ENCODE measurements around the gene IKBKG.

The IKBKG gene

DNA sequence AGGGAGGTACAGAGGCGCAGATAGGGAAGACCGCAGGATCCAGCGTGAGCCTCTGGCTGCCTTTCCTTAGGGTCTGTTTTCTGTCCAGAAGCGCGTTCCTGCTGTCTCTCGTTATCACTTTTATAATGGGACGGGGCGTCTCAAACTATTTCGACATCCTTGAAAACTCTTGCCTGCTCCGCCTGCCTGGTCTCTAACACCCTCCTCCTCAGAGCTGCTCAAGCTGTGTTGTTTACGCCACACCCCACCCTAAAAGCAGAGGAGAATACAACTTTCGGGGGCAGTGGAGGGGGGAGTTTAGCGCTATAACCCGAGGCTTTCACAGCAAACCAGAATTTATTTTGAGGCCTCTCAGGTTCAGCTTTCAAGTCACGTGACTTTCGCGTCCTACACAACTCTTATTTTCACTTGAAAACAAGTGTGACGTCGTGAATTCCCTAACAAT lies 30.7 kb upstream of the IKBKG start (continued):
- no peak for TF ChIP-seq PRDM4 (tag by site-specific recombination; IDR thresholded peaks at IDR 0.05)
- 0 out of 2 replicates have a peak, but pooled peaks have one; percentile 21 for TF ChIP-seq SP7 (tag by site-specific recombination; IDR thresholded peaks at IDR 0.05)
- no peak for TF ChIP-seq ZNF48 (tag by site-specific recombination; IDR thresholded peaks at IDR 0.05)
- TF ChIP-seq ZNF350 (tag by site-specific recombination; IDR thresholded peaks at IDR 0.05) = no peak
- no peak for TF ChIP-seq ZNF10 (tag by site-specific recombination; IDR thresholded peaks at IDR 0.05)
- TF ChIP-seq, protein P1, sequence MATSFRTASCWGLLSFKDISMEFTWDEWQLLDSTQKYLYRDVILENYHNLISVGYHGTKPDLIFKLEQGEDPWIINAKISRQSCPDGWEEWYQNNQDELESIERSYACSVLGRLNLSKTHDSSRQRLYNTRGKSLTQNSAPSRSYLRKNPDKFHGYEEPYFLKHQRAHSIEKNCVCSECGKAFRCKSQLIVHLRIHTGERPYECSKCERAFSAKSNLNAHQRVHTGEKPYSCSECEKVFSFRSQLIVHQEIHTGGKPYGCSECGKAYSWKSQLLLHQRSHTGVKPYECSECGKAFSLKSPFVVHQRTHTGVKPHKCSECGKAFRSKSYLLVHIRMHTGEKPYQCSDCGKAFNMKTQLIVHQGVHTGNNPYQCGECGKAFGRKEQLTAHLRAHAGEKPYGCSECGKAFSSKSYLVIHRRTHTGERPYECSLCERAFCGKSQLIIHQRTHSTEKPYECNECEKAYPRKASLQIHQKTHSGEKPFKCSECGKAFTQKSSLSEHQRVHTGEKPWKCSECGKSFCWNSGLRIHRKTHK (tag by site-specific recombination; IDR thresholded peaks at IDR 0.05) = no peak
- TF ChIP-seq, protein P2, sequence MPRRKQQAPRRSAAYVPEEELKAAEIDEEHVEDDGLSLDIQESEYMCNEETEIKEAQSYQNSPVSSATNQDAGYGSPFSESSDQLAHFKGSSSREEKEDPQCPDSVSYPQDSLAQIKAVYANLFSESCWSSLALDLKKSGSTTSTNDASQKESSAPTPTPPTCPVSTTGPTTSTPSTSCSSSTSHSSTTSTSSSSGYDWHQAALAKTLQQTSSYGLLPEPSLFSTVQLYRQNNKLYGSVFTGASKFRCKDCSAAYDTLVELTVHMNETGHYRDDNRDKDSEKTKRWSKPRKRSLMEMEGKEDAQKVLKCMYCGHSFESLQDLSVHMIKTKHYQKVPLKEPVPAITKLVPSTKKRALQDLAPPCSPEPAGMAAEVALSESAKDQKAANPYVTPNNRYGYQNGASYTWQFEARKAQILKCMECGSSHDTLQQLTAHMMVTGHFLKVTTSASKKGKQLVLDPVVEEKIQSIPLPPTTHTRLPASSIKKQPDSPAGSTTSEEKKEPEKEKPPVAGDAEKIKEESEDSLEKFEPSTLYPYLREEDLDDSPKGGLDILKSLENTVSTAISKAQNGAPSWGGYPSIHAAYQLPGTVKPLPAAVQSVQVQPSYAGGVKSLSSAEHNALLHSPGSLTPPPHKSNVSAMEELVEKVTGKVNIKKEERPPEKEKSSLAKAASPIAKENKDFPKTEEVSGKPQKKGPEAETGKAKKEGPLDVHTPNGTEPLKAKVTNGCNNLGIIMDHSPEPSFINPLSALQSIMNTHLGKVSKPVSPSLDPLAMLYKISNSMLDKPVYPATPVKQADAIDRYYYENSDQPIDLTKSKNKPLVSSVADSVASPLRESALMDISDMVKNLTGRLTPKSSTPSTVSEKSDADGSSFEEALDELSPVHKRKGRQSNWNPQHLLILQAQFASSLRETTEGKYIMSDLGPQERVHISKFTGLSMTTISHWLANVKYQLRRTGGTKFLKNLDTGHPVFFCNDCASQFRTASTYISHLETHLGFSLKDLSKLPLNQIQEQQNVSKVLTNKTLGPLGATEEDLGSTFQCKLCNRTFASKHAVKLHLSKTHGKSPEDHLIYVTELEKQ (tag by site-specific recombination; IDR thresholded peaks at IDR 0.05; ENCODE audit: borderline replicate concordance) = no peak
- no peak for TF ChIP-seq ZNF114 (tag by site-specific recombination; IDR thresholded peaks at IDR 0.05)
- no peak for TF ChIP-seq ZNF701 (tag by site-specific recombination; IDR thresholded peaks at IDR 0.05)
- TF ChIP-seq ZNF623 (tag by site-specific recombination; IDR thresholded peaks at IDR 0.05) = no peak
- peak; percentile 71; the same call in 1 of the 2 replicates for TF ChIP-seq KLF17 (tag by site-specific recombination; IDR thresholded peaks at IDR 0.05)

DNA sequence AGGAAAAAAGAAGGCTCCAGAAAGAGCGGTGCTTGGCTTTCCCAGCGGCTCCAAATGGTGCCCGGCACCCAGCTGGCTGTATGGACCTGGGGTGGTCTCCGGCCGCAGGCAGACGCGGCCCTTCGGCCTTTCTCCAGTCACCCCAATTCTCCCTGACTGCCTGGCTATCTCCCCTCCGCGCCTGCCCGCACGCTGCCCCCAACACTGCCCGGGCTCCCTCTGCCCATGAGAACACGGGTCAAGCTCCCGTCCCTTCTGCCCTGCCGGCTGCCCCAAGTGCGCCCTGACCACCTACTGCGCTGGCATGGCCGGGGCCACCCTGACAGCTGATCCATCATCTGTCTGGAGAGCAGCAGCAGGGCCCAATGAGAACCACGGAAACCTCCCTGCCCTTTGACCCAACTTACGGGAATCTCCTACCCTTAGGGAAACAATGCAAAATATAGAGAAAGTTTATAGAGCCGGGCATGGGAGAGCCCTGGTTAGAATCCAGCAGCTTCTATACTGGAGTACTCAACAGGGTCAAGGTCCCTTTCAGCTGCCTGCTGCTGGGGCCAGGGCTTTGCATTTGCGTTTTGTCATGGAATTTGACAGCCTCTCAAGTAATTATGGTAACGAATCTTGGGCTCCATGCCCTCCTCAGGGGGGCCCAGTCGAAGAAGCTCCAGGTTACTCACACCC lies 30.2 kb upstream of the IKBKG start:
- Histone ChIP-seq H3K9me3 (ENCODE audit: control insufficient read depth, insufficient read depth, low read depth, low read length) (no peaks in the 10 kb centered on the region), H3K4me3 (ENCODE audit: low read depth, low read length) (no peak overlapping the region), H3K4me1 (ENCODE audit: control insufficient read depth, insufficient read depth, low read length) (peaks cover 3% of the 10 kb centered on the region; the same call in 1 of the 2 replicates), H3K36me3 (ENCODE audit: control insufficient read depth in 2 of 2, insufficient read depth in 1 of 2, low read length in 2 of 2) (peaks cover 0 to 5% of the 10 kb centered on the region in 2 experiments; a peak in 2 of 3 replicates), H3K27ac (ENCODE audit: extremely low read depth, low read depth, low read length) (no peak overlapping the region)
- ChIA-PET POLR2A (interaction anchor here (0.9 to 1.1 kb wide), 3 partner anchors 10 to 39 kb away, joined by 3 to 4 read pairs (median 3); partner anchors contain the start of gene LAGE3), CTCF (interaction anchor here (0.7 to 1.8 kb wide), 3 partner anchors 10 to 49 kb away, joined by 4 to 9 read pairs (median 5); no protein-coding TSS in a partner anchor)
- TF ChIP-seq, protein P3, sequence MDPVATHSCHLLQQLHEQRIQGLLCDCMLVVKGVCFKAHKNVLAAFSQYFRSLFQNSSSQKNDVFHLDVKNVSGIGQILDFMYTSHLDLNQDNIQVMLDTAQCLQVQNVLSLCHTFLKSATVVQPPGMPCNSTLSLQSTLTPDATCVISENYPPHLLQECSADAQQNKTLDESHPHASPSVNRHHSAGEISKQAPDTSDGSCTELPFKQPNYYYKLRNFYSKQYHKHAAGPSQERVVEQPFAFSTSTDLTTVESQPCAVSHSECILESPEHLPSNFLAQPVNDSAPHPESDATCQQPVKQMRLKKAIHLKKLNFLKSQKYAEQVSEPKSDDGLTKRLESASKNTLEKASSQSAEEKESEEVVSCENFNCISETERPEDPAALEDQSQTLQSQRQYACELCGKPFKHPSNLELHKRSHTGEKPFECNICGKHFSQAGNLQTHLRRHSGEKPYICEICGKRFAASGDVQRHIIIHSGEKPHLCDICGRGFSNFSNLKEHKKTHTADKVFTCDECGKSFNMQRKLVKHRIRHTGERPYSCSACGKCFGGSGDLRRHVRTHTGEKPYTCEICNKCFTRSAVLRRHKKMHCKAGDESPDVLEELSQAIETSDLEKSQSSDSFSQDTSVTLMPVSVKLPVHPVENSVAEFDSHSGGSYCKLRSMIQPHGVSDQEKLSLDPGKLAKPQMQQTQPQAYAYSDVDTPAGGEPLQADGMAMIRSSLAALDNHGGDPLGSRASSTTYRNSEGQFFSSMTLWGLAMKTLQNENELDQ (tag by site-specific recombination; IDR thresholded peaks at IDR 0.05; ENCODE audit: low read depth) = no peak
- TF ChIP-seq, protein P4, sequence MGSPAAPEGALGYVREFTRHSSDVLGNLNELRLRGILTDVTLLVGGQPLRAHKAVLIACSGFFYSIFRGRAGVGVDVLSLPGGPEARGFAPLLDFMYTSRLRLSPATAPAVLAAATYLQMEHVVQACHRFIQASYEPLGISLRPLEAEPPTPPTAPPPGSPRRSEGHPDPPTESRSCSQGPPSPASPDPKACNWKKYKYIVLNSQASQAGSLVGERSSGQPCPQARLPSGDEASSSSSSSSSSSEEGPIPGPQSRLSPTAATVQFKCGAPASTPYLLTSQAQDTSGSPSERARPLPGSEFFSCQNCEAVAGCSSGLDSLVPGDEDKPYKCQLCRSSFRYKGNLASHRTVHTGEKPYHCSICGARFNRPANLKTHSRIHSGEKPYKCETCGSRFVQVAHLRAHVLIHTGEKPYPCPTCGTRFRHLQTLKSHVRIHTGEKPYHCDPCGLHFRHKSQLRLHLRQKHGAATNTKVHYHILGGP (tag by site-specific recombination; IDR thresholded peaks at IDR 0.05) = no peak
- TF ChIP-seq OSR2 (tag by site-specific recombination; IDR thresholded peaks at IDR 0.05) (no peak), ZFP69B (tag by site-specific recombination; IDR thresholded peaks at IDR 0.05) (no peak), ZNF488 (tag by site-specific recombination; IDR thresholded peaks at IDR 0.05) (no peak)
- TF ChIP-seq, protein P2 (tag by site-specific recombination; IDR thresholded peaks at IDR 0.05; ENCODE audit: borderline replicate concordance) = no peak
